B cell (primary cell): Measurements from ENCODE around the gene PDE4B. TPM values are rescaled to one million over a fixed set of nuclear protein-coding genes. Genes with fewer than 3 reads are reported as not detected.
A peak's percentile ranks its signal among the peaks of the same experiment; 100 is the strongest.

Experiments used
- ATAC-seq: fragments of 200-7000 bp; cut with Tn5 transposase; one replicate; pipeline ENCODE4 v1.10.0; 2021; ENCODE audit warnings: low read depth, mild to moderate bottlenecking, moderate number of reproducible peaks, moderate library complexity
- CTCF ChIA-PET: fragments of 350-600 bp; sonication (Branson Sonifier 250); formaldehyde crosslinking; loops from one replicate; lab custom pipeline; 2021; ENCODE audit warnings: antibody characterized with exemption, inconsistent platforms; lab: Charles Lee
- POLR2A ChIA-PET: fragments of 350-600 bp; sonication (Branson Sonifier 250); formaldehyde crosslinking; loops from one replicate; lab custom pipeline; 2021; ENCODE audit warnings: antibody characterized with exemption; lab: Charles Lee
- DNase-seq: peaks from one replicate; pipeline ENCODE4 v3.0.0; 2013
- H2AFZ ChIP-seq: 2 replicates; pipeline ENCODE4 v1.6.1; 2012; ENCODE audit warnings: mild to moderate bottlenecking, low read depth, low read length; ENCODE audit not compliant: insufficient read depth, poor library complexity, severe bottlenecking
- H3K27ac ChIP-seq, 2 donors: 1 replicate in 1 of 2; 2 replicates in 1 of 2; pipeline ENCODE4 v1.5.1; 2012 to 2013; ENCODE audit warnings: low read length in 2 of 2, mild to moderate bottlenecking in 2 of 2, moderate library complexity in 1 of 2
- H3K27me3 ChIP-seq, 4 experiments: fragments of 200-600 bp in 1 of 4; sonication (generic) in 1 of 4; replicated peaks in 1 of 4; 1 replicate in 2 of 4; 2 replicates in 2 of 4; pipeline versions ENCODE4 v1.6.1 to v1.7.0; 2013 to 2016; ENCODE audit warnings: low read length in 3 of 4, mild to moderate bottlenecking in 2 of 4, mixed read lengths in 1 of 4, moderate library complexity in 1 of 4; ENCODE audit not compliant: insufficient read depth in 4 of 4, control insufficient read depth in 3 of 4; ENCODE audit errors: control extremely low read depth in 1 of 4
- H3K36me3 ChIP-seq, 2 experiments: replicated peaks in 1 of 2; 1 replicate in 1 of 2; 2 replicates in 1 of 2; pipeline versions ENCODE4 v1.6.1 to v1.7.1; 2013; ENCODE audit warnings: low read length in 1 of 2; ENCODE audit not compliant: insufficient read depth in 2 of 2, control insufficient read depth in 1 of 2; ENCODE audit errors: control extremely low read depth in 1 of 2, extremely low read depth in 1 of 2
- H3K4me1 ChIP-seq, 2 donors: fragments of 200-600 bp in 1 of 2; sonication (generic) in 1 of 2; 1 replicate in 1 of 2; 2 replicates in 1 of 2; pipeline versions ENCODE4 v1.5.1 to v1.6.1; 2013 to 2017; ENCODE audit warnings: low read length in 2 of 2; ENCODE audit not compliant: control insufficient read depth in 2 of 2, insufficient read depth in 2 of 2
- H3K4me2 ChIP-seq: replicated peaks from 2 replicates; pipeline ENCODE3; 2012; ENCODE audit warnings: mild to moderate bottlenecking, low read depth, low read length; ENCODE audit not compliant: poor library complexity, severe bottlenecking
- H3K4me3 ChIP-seq, 5 experiments: fragments of 200-600 bp in 1 of 5; sonication (generic) in 1 of 5; 1 replicate in 3 of 5; 2 replicates in 2 of 5; pipeline versions ENCODE4 v1.5.1 to v1.7.0; 2011 to 2016; ENCODE audit warnings: low read length in 4 of 5, mild to moderate bottlenecking in 4 of 5, low read depth in 2 of 5, control low read depth in 1 of 5, moderate library complexity in 1 of 5; ENCODE audit not compliant: insufficient read depth in 1 of 5; ENCODE audit errors: control extremely low read depth in 1 of 5, extremely low read depth in 1 of 5
- H3K79me2 ChIP-seq: fragments of 200-600 bp; sonication (generic); one replicate; pipeline ENCODE4 v1.6.0; 2016; ENCODE audit warnings: low read length; ENCODE audit not compliant: control insufficient read depth, insufficient read depth
- H3K9ac ChIP-seq: fragments of 200-600 bp; sonication (generic); 2 replicates; pipeline ENCODE4 v1.6.1; 2017; ENCODE audit warnings: mild to moderate bottlenecking, low read length, moderate library complexity
- H3K9me3 ChIP-seq, 3 donors: one replicate each; pipeline versions ENCODE4 v1.6.1 to v1.7.1; 2013; ENCODE audit warnings: low read length in 2 of 3; ENCODE audit not compliant: control insufficient read depth in 2 of 3, insufficient read depth in 1 of 3; ENCODE audit errors: control extremely low read depth in 1 of 3
- H4K20me1 ChIP-seq: 2 replicates; pipeline ENCODE4 v1.6.0; 2012; ENCODE audit warnings: mild to moderate bottlenecking, low read length; ENCODE audit not compliant: insufficient read depth, control insufficient read depth, poor library complexity, severe bottlenecking
- H3K27ac Mint-ChIP-seq: one replicate; pipeline ENCODE4 v1.8.0; 2021; ENCODE audit warnings: mixed read lengths
- H3K27me3 Mint-ChIP-seq: one replicate; pipeline ENCODE4 v1.8.0; 2021; ENCODE audit warnings: mixed read lengths
- H3K4me1 Mint-ChIP-seq: one replicate; pipeline ENCODE4 v1.8.0; 2021; ENCODE audit warnings: mixed read lengths
- H3K4me3 Mint-ChIP-seq: one replicate; pipeline ENCODE4 v1.8.0; 2021; ENCODE audit warnings: mixed read lengths
- H3K9me3 Mint-ChIP-seq: one replicate; pipeline ENCODE4 v1.8.0; 2022; ENCODE audit warnings: mixed read lengths; ENCODE audit not compliant: insufficient read depth
- CTCF ChIP-seq: fragments of 200-600 bp; IDR thresholded peaks from one replicate; pipeline ENCODE4 v1.8.0; 2022; ENCODE audit warnings: antibody characterized with exemption, mild to moderate bottlenecking
- EZH2 ChIP-seq: IDR thresholded peaks from 2 replicates; pipeline ENCODE4 v1.6.1; 2012; ENCODE audit warnings: borderline replicate concordance, low read depth, mild to moderate bottlenecking, moderate library complexity, low read length; ENCODE audit not compliant: insufficient read depth, poor library complexity, severe bottlenecking
- WGBS: methylation state at CpG from one replicate; pipeline ENCODE4 v1.1.5; 2013; ENCODE audit warnings: missing lambda C conversion rate; ENCODE audit not compliant: insufficient coverage; 5-methylcytosine and 5-hydroxymethylcytosine counted together
- intact Hi-C: fragments of 100-400 bp; cut with micrococcal nuclease; formaldehyde crosslinking; loops from one replicate; pipeline ENCODE4 v1.10.0; 2022
- polyA plus RNA-seq: library from polyadenylated mRNA; depleted of rRNA; stranded (reverse); fragments of >200 nt; gene quantifications from 2 replicates; pipeline ENCODE4 v1.2.3, GENCODE V29; 2012
- total RNA-seq, 2 donors: library from RNA; stranded (reverse); fragments of 120-200 nt in 1 of 2; gene quantifications; 1 replicate in 1 of 2; 2 replicates in 1 of 2; pipeline versions ENCODE4 v1.2.3 to v1.2.4, GENCODE V29; 2013 to 2022

PDE4B gene
- total and polyA plus RNA-seq, 2 donors (not counting 1 experiment from before 2014, with no cell fraction given) = 63.7 to 242 TPM

GRCh38 chr1:66393586-66394287 lies 601.0 kb downstream of the PDE4B start:
- Histone ChIP-seq H3K9ac (no peak overlapping the region), H3K27ac (no peak overlapping the region), H4K20me1 (no peaks in the 10 kb centered on the region), H3K4me3 (no peak overlapping the region), H3K27me3 (no peaks in the 10 kb centered on the region), H3K4me1 (peaks cover 33 to 38% of the 10 kb centered on the region in 2 donors), H3K9me3 (peaks cover 0 to 8% (median 0%) of the 10 kb centered on the region in 3 donors), H3K4me2 (no peak overlapping the region), H3K36me3 (no peaks in the 10 kb centered on the region), H2AFZ (no peak overlapping the region), H3K79me2 (no peaks in the 10 kb centered on the region)
- Mint-ChIP-seq H3K4me1 (peaks cover 52% of the 10 kb centered on the region), H3K9me3 (peaks cover 4% of the 10 kb centered on the region), H3K4me3 (no peak overlapping the region), H3K27ac (peak overlapping the region; percentile 12), H3K27me3 (no peaks in the 10 kb centered on the region)
- 78% methylated on average over 6 of the region's 7 CpGs for WGBS
- ATAC-seq = no peak
- CTCF ChIA-PET = interaction anchor here (3.7 kb wide), 2 partner anchors 12 to 43 kb away, joined by 16 to 21 read pairs; no protein-coding TSS in a partner anchor
- POLR2A ChIA-PET = interaction anchor here (1.3 kb wide), 1 partner anchor 13 kb away, joined by 3 read pairs; no protein-coding TSS in a partner anchor
- no peak for DNase-seq
- intact Hi-C loops = no loop called here
- TF ChIP-seq CTCF (no peak), EZH2 (no peak)

GRCh38 chr1:66394603-66395002 lies 601.9 kb downstream of the PDE4B start:
- Mint-ChIP-seq H3K4me3 (no peak overlapping the region), H3K9me3 (peaks cover 2% of the 10 kb centered on the region), H3K27me3 (no peaks in the 10 kb centered on the region), H3K4me1 (peaks cover 55% of the 10 kb centered on the region), H3K27ac (peak overlapping the region; percentile 12)
- 97% methylated on average over 5 of the region's 5 CpGs for WGBS
- no peaks in the 10 kb centered on the region for H3K27me3 ChIP-seq
- H3K4me3 ChIP-seq = no peak overlapping the region
- H4K20me1 ChIP-seq = no peaks in the 10 kb centered on the region
- CTCF ChIA-PET = interaction anchor here (2.1 to 3.7 kb wide), 4 partner anchors 13 to 51 kb away, joined by 8 to 21 read pairs (median 16); no protein-coding TSS in a partner anchor
- H3K36me3 ChIP-seq = no peaks in the 10 kb centered on the region
- no peak overlapping the region for H3K4me2 ChIP-seq
- peaks cover 0 to 5% (median 0%) of the 10 kb centered on the region in 3 donors for H3K9me3 ChIP-seq
- H3K9ac ChIP-seq = no peak overlapping the region
- no peak overlapping the region for H3K27ac ChIP-seq
- DNase-seq = no peak
- no peak overlapping the region for H2AFZ ChIP-seq
- TF ChIP-seq CTCF = no peak
- no peak for TF ChIP-seq EZH2
- intact Hi-C loops = no loop called here
- H3K4me1 ChIP-seq = peaks cover 33 to 38% of the 10 kb centered on the region in 2 donors
- H3K79me2 ChIP-seq = no peaks in the 10 kb centered on the region
- POLR2A ChIA-PET = interaction anchor here (1.3 kb wide), 1 partner anchor 14 kb away, joined by 3 read pairs; no protein-coding TSS in a partner anchor
- ATAC-seq = no peak
